PC-9 (cell line): ENCODE results near the gene HDAC7.

ENCODE experiments used
- EZH2 ChIP-seq: fragments of 200-600 bp; sonication (generic); IDR thresholded peaks from 2 replicates; pipeline ENCODE4 v1.8.0; 2017; ENCODE audit warnings: antibody characterized with exemption, low read depth
- TF ChIP-seq, protein P1 (sequence below): fragments of 200-600 bp; sonication (generic); conservative IDR thresholded peaks from 2 replicates; pipeline ENCODE4 v1.6.1; 2017; ENCODE audit warnings: mixed run types, antibody characterized with exemption, mild to moderate bottlenecking, moderate library complexity

- TF ChIP-seq, protein P1, sequence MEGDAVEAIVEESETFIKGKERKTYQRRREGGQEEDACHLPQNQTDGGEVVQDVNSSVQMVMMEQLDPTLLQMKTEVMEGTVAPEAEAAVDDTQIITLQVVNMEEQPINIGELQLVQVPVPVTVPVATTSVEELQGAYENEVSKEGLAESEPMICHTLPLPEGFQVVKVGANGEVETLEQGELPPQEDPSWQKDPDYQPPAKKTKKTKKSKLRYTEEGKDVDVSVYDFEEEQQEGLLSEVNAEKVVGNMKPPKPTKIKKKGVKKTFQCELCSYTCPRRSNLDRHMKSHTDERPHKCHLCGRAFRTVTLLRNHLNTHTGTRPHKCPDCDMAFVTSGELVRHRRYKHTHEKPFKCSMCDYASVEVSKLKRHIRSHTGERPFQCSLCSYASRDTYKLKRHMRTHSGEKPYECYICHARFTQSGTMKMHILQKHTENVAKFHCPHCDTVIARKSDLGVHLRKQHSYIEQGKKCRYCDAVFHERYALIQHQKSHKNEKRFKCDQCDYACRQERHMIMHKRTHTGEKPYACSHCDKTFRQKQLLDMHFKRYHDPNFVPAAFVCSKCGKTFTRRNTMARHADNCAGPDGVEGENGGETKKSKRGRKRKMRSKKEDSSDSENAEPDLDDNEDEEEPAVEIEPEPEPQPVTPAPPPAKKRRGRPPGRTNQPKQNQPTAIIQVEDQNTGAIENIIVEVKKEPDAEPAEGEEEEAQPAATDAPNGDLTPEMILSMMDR = no peak
- no peak for TF ChIP-seq EZH2
These were observed 49.5 kb downstream of the HDAC7 start for GRCh38 chr12:47770086-47770726.
